GM21381 (cell line): ENCODE data around the gene AAMDC.
A peak's percentile ranks its signal among the peaks of the same experiment; 100 is the strongest.

Source experiments
- ATAC-seq: cut with Tn5 transposase; IDR thresholded peaks from one replicate; pipeline ENCODE4 v1.9.1; 2021; ENCODE audit warnings: mild to moderate bottlenecking, moderate library complexity; ENCODE audit not compliant: unreplicated experiment

AAMDC gene

GRCh38 chr11:77820565-77821348 lies at the start of gene AAMDC, which contains the start of gene RSF1:
AAMDC (plus strand) TSS chr11:77821144; CDS start chr11:77842497, 21,353 bp downstream.
RSF1 (minus strand) TSS chr11:77820722; CDS start chr11:77820714, 8 bp downstream.
- peak; percentile 81 for ATAC-seq

GRCh38 chr11:77775936-77776335 lies 45.0 kb upstream of the AAMDC start:
- no peak for ATAC-seq

GRCh38 chr11:77776455-77776854 lies 44.5 kb upstream of the AAMDC start:
- ATAC-seq, result no peak

- ATAC-seq, result no peak
These were observed 42.8 kb upstream of the AAMDC start for GRCh38 chr11:77778118-77778517.

- no peak for ATAC-seq
These were observed 42.4 kb upstream of the AAMDC start for GRCh38 chr11:77778549-77778948.

- ATAC-seq, result no peak
These were observed 41.0 kb upstream of the AAMDC start for GRCh38 chr11:77779935-77780334.

- no peak for ATAC-seq
These were observed 37.9 kb upstream of the AAMDC start for GRCh38 chr11:77783025-77783424.

GRCh38 chr11:77784572-77784971 lies 36.4 kb upstream of the AAMDC start:
- ATAC-seq, result no peak

GRCh38 chr11:77789061-77789730 lies 31.7 kb upstream of the AAMDC start:
- no peak for ATAC-seq

GRCh38 chr11:77789731-77790476 lies 31.0 kb upstream of the AAMDC start:
- no peak for ATAC-seq

GRCh38 chr11:77791301-77791700 lies 29.6 kb upstream of the AAMDC start:
- ATAC-seq, result no peak

- ATAC-seq, result no peak
These were observed 27.0 kb upstream of the AAMDC start for GRCh38 chr11:77793972-77794371.

GRCh38 chr11:77799338-77799737 lies 21.6 kb upstream of the AAMDC start:
- ATAC-seq, result no peak

- no peak for ATAC-seq
These were observed 20.5 kb upstream of the AAMDC start for GRCh38 chr11:77800449-77800848.

- no peak for ATAC-seq
These were observed 19.5 kb upstream of the AAMDC start for GRCh38 chr11:77801477-77801876.

- ATAC-seq, result no peak
These were observed 14.5 kb upstream of the AAMDC start for GRCh38 chr11:77806415-77806814.

- no peak for ATAC-seq
These were observed 14.0 kb upstream of the AAMDC start for GRCh38 chr11:77806993-77807392.

- ATAC-seq, result no peak
These were observed 7.7 kb upstream of the AAMDC start for GRCh38 chr11:77813256-77813655.

- no peak for ATAC-seq
These were observed 6.1 kb upstream of the AAMDC start for GRCh38 chr11:77814848-77815247.

- no peak for ATAC-seq
These were observed 5.5 kb upstream of the AAMDC start for GRCh38 chr11:77815459-77815858.

GRCh38 chr11:77819411-77819920 lies 1.5 kb upstream of the AAMDC start:
- ATAC-seq, result peak; percentile 39
